Skeletal muscle satellite cell (primary cell): Measurements from ENCODE around the gene NMRK2.
"Not testable (repeated sequence)": the region's sequence is repeated elsewhere in the genome, so short reads cannot be mapped to it uniquely, and the experiment has no call there.

Experiments used
- H3K27me3 ChIP-seq: 2 replicates; pipeline ENCODE4 v1.7.0; 2013; ENCODE audit warnings: low read length; ENCODE audit not compliant: control insufficient read depth, insufficient read depth
- H3K36me3 ChIP-seq: 2 replicates; pipeline ENCODE4 v1.7.0; 2013; ENCODE audit warnings: mild to moderate bottlenecking, control low read depth, low read length; ENCODE audit not compliant: insufficient read depth
- H3K4me1 ChIP-seq: 2 replicates; pipeline ENCODE4 v1.7.0; 2013; ENCODE audit warnings: low read length; ENCODE audit not compliant: control insufficient read depth, insufficient read depth
- H3K4me2 ChIP-seq: 2 replicates; pipeline ENCODE4 v1.7.0; 2013; ENCODE audit warnings: mild to moderate bottlenecking, low read length
- H3K4me3 ChIP-seq: 2 replicates; pipeline ENCODE4 v1.7.0; 2013; ENCODE audit warnings: low read length
- H3K9ac ChIP-seq: 2 replicates; pipeline ENCODE4 v1.7.0; 2013; ENCODE audit warnings: mild to moderate bottlenecking, low read depth, low read length, moderate library complexity
- H3K9me3 ChIP-seq: replicated peaks from 2 replicates; pipeline ENCODE4 v1.7.0; 2013; ENCODE audit warnings: mild to moderate bottlenecking, control low read depth, low read length

The NMRK2 gene

DNA sequence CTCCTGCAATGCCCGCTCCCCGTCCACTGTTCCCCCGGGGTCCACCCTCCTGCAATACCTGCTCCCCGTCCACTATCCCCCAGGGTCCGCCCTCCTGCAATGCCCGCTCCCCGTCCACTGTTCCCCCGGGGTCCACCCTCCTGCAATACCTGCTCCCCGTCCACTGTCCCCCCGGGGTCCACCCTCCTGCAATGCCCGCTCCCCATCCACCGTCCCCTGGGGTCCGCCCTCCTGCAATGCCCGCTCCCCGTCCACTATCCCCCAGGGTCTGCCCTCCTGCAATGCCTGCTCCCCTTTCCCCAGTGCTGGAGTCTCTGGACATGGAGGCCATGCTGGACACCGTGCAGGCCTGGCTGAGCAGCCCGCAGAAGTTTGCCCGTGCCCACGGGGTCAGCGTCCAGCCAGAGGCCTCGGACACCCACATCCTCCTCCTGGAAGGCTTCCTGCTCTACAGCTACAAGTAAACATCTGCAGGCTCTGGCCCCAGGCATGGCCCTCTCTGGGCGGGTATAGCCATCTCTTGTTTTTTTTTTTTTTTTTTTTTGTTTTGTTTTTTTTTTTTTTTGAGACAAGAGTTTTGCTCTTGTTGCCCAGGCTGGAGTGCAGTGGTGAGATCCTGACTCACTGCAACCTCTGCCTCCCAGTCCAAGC is 5.6 kb downstream of the NMRK2 start:
- H3K4me2 ChIP-seq, H3K9ac ChIP-seq, H3K9me3 ChIP-seq, H3K4me3 ChIP-seq, H3K36me3 ChIP-seq, H3K4me1 ChIP-seq: not testable (repeated sequence)
- peaks cover 12% of the 10 kb centered on the region for H3K27me3 ChIP-seq

DNA sequence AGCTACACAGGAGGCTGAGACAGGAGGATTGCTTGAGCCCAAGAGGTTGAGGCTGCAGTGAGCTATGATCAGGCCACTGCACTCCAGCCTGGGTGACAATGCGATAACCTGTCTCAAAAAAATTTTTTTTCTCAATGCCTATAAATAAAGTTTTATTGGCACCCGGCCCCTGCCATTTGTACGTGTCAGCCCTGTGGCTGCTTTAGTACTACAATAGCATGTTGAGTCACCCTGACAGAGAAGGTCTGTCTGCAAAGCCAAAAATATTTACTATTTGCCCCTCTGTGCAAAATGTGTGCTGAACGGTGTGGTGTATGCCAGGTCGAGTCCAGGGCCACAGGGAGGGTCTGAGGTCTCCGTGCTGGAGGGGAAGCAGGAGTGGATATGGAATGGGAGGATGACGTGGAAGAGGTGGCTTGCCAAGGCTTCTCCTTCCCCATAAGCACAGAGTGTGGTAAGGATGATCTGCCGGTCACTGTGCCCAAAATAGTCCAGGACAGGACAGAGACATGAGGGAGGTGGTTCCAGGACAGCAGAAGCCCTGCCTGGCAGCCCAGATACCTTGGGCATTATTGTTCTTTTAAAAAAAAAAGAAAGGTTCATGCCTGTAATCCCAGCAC is 10.0 kb downstream of the NMRK2 start:
- H3K4me3 ChIP-seq = no peak overlapping the region
- H3K4me2 ChIP-seq = no peak overlapping the region
- no peaks in the 10 kb centered on the region for H3K36me3 ChIP-seq
- H3K4me1 ChIP-seq = no peaks in the 10 kb centered on the region
- H3K27me3 ChIP-seq = no peaks in the 10 kb centered on the region
- no peak overlapping the region for H3K9ac ChIP-seq
- no peaks in the 10 kb centered on the region for H3K9me3 ChIP-seq

DNA sequence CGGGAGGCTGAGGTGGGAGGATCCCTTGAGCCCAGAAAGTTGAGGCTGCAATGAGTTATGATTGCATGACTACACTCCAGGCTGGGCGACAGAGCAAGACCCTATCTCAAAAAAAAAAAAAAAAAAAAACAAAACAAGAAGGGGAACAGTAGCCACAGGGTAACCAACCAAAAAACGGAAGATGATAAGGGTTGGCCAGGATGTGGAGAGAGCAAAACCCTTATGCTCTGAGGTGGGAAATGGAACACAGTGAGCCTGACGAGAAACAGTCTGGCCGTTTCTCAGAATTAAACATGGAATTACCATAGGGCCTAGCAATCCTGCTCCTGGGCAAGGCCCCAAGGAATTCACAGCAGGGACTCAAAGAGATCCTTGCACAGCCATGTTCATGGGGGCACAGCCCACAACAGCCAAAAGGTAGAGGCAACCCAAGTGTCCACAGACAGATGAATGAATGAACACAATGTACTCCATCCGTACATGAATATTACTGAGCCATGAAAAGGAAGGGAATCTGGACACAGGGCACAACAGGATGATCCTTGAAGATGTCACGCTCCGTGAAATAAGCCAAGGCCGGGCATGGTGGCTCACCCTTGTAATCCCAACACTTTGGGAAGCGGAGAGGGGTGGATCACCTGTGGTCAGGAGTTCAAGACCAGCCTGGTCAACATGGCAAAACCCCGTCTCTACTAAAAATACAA is 11.3 kb downstream of the NMRK2 start:
- no peaks in the 10 kb centered on the region for H3K36me3 ChIP-seq
- H3K9me3 ChIP-seq = no peaks in the 10 kb centered on the region
- H3K4me2 ChIP-seq = no peak overlapping the region
- no peak overlapping the region for H3K4me3 ChIP-seq
- H3K4me1 ChIP-seq = no peaks in the 10 kb centered on the region
- H3K27me3 ChIP-seq = no peaks in the 10 kb centered on the region
- H3K9ac ChIP-seq = no peak overlapping the region

DNA sequence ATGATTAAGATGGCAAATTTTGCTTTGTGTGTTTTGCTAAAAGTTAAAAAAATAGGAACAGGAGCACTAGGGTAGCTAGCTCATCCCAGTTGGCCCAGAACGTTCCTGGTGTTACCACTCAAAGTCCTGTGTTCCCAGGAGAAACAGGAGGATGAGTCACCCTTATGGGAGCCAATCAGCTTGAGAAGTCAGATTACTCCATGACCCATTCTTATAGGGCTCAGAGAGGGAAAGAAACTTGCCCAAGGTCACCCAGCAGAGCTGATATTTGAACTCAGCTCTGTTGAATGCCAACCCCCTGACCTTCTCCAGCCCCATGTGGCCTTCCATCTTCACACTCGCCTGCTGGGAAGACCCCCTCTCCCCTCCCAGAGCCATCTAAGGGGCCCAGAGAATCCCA is 13.0 kb downstream of the NMRK2 start:
- Histone ChIP-seq H3K36me3 (no peaks in the 10 kb centered on the region), H3K4me2 (no peak overlapping the region), H3K27me3 (no peaks in the 10 kb centered on the region), H3K4me1 (peaks cover under 1% of the 10 kb centered on the region), H3K9me3 (no peaks in the 10 kb centered on the region), H3K9ac (no peak overlapping the region), H3K4me3 (no peak overlapping the region)

DNA sequence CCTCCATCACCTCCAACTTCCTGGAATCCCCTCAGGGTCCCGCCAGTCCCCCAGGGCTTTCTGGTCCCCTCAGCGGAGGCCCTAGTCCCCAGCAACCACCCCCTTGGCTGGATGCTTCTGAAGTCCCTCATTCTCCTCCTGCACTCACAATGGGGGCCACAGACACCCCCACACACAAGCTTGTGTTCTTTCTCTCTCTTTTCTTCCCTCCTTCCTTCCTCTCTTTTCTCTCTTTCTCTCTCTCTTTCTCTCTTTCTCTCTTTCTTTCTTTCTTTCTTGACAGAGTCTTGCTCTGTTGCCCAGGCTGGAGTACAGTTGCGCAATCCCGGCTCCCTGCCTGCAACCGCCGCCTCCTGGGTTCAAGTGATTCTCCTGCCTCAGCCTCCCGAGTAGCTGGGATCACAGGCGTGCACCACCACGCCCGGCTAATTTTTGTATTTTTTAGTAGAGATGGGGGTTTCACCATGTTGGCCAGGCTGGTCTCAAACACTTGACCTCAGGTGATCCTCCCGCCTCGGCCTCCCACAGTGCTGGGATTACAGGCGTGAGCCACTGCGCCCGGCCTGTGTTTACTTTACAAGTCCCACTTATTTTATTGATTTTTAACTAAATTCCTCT is 14.6 kb downstream of the NMRK2 start:
- not testable (repeated sequence) for H3K27me3 ChIP-seq, H3K9me3 ChIP-seq

DNA sequence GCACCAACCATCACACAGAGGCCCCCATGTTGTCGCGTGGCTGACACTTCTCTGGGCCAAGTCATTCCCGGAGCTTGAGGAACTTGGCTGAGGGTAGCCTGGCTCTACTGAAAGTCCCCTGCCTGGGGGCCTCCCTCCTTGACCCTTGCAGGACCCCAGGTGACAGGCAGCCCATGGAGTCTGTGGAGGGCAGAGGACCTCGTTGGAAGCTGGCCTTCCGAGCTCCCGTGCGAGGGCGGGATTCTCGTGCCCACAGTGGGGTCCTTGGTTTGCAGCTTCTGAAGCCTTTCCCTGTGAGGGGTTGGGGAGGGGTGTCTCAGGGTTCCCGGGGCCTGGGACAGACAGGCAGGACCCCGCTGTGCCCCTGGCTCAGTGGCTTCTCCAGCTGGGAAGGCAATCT is 16.4 kb downstream of the NMRK2 start:
- Histone ChIP-seq H3K9me3 (no peaks in the 10 kb centered on the region), H3K36me3 (no peaks in the 10 kb centered on the region), H3K4me3 (no peak overlapping the region), H3K4me2 (no peak overlapping the region), H3K9ac (no peak overlapping the region), H3K4me1 (peaks cover 24% of the 10 kb centered on the region), H3K27me3 (no peaks in the 10 kb centered on the region)

More for the DNA sequence above, 14.6 kb downstream of the NMRK2 start:
- not testable (repeated sequence) for H3K36me3 ChIP-seq, H3K4me3 ChIP-seq, H3K9ac ChIP-seq, H3K4me2 ChIP-seq
- peaks cover 12% of the 10 kb centered on the region for H3K4me1 ChIP-seq

DNA sequence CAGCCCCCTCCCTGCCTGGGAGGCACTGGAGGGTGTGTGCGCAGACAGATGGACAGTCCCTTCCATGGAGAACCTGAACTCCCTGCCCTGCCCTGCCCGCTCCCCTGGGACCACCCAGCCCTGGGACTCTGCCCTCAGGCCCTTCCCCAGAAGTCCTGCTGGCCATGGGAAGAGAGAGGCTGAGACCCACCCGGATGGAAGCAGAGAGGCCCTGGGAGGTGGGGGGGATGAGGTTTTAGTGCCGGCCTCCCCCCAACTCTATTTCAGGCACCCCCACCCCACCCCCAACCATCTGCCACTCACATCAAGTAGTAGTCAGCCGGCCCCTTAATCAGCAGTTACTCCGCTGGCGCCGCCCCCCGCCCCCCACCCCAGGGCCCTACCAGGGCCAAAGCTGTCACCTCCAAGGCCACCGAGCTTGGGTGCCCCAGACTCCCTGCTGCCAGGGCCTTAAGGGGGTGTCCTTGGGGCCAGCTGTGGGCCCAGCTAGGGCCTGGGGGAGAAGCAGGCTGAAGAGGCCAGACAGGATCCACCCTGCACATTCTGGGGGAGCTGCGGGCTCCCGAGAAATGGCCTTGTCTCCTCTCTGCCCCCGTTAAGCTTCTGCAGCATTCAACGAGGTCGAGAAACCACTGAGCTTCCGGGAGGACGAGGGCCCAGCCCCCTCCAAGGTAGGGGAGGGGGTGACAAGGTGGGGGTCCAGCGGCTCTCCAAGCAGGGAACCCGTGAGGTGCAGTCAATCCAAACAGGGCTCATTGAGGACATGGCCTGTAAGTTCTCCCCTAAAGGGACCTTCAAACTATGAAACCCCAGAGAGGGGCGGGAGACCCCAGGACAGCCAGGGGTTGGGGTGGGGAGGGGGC is 17.4 kb downstream of the NMRK2 start:
- Histone ChIP-seq H3K9me3 (no peaks in the 10 kb centered on the region), H3K9ac (no peak overlapping the region), H3K4me1 (peaks cover 24% of the 10 kb centered on the region), H3K36me3 (no peaks in the 10 kb centered on the region), H3K27me3 (no peaks in the 10 kb centered on the region), H3K4me3 (no peak overlapping the region), H3K4me2 (no peak overlapping the region)

DNA sequence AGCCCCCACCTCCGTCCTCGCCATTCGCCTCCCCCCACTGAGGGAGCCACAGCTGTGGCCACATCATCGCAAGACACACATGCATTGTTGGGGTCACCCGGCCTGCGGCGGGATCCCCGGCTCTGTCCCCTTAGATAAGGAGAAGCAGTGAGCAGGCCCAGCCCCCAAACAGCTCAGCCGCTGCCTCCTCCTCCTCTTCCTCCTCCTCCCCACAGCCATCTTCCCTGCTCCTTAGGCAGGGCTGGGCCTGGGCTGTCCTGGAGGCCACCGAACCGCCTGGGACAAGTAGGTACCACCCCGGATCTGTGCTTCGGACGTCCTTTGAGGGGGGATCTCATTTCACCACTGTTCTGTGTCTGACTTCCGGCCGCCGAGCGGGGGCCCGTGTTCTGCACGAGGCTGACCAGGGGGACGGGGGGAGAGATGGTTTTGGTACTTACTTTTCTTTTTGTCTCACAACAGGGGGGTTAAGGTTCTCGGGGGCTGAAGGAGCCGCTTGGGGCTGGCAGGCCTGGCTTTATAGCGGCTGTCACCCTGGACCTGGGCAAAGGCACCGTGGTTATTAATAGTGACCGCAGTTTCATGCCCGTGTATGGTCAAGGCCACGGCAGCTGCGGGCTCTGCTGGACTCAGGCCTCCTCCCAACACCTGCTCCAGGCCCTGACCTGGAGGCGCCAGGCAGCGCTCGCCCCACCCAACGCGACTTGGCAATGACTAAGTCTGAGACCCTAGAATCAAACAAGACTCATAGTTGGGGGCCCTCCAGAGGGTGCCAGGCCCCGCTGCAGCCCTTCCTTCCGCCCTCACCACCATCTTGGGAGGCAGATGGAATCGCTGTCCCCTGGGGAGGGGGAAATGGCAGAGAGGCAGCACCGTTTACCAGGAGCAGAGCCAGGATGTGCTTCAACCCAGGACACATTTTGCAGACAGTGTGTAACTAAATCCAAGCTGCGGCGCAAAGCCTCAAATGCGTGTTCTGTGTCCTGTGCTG is 18.3 kb downstream of the NMRK2 start:
- peaks cover 24% of the 10 kb centered on the region for H3K4me1 ChIP-seq
- H3K4me2 ChIP-seq = peak overlapping the region; percentile 50
- no peaks in the 10 kb centered on the region for H3K9me3 ChIP-seq
- H3K27me3 ChIP-seq = no peaks in the 10 kb centered on the region
- H3K36me3 ChIP-seq = peaks cover 8% of the 10 kb centered on the region
- no peak overlapping the region for H3K9ac ChIP-seq
- no peak overlapping the region for H3K4me3 ChIP-seq

DNA sequence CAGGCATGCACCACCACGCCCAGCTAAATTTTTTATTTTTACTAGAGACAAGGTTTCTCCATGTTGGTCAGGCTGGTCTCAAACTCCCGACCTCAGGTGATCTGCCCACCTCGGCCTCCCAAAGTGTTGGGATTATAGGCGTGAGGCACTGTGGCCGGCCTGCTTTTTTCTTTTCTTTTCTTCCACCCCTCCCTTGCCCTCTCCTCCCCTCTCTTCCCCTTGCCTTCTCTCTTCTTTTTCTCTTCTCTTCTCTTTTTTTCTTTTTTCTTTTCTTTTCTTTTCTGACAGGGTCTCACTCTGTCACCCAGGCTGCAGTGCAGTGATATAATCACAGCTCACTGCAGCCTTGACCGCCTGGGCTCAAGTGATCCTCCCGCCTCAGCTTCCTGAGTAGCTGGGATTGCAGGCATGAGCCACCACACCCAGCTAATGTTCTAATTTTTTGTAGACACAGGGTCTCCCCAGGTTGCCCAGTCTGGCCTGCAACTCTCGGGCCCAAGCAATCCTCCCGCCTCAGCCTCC is 19.9 kb downstream of the NMRK2 start:
- not testable (repeated sequence) for H3K4me2 ChIP-seq, H3K9ac ChIP-seq, H3K27me3 ChIP-seq, H3K4me3 ChIP-seq, H3K9me3 ChIP-seq
- H3K36me3 ChIP-seq = peaks cover 15% of the 10 kb centered on the region
- peaks cover 30% of the 10 kb centered on the region for H3K4me1 ChIP-seq

DNA sequence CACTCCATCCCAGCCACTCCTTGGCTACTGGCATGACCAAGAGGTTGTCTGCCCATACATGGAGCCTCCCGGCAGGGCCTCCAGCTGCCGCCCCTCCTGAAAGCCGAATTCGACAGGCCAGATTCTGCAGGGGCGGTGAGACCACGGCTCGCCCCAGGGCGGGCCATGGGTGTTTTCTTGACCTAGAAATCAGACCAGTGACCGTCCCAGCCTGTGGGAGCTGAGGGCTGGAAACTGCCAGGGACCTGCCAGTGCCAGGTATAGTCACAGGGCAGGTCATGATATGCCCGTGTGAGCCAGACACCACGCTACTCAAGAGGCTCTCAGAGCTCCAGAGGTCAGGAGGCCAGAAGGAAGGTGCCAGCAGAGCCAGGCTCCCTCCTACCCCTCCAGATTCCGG is 21.2 kb downstream of the NMRK2 start:
- Histone ChIP-seq H3K36me3 (peaks cover 27% of the 10 kb centered on the region), H3K27me3 (no peaks in the 10 kb centered on the region), H3K4me3 (no peak overlapping the region), H3K9me3 (no peaks in the 10 kb centered on the region), H3K4me1 (peaks cover 30% of the 10 kb centered on the region), H3K9ac (no peak overlapping the region), H3K4me2 (no peak overlapping the region)
